ENCODE data around the gene DPYSL5.

DNA sequence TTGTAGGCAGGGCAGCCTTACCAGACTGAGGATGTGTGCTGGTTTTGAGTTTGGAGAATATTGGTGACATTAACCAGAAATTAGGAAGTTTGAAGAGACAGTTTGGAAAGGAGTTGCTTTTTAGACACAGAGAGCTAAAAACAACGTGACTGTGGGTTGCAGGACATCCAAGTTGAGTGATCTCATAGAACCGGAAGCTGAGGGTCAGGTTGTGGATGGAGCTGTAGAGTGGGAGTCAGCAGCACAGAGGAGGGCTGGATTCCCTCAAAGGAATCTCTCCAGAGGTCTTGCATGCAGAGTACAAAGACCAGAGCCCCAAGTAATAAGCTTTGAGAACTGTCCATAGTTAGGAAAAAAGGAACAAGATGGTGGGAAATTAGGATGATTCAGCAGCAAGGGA is 131.8 kb downstream of the DPYSL5 start:
- TF ChIP-seq, protein P1, sequence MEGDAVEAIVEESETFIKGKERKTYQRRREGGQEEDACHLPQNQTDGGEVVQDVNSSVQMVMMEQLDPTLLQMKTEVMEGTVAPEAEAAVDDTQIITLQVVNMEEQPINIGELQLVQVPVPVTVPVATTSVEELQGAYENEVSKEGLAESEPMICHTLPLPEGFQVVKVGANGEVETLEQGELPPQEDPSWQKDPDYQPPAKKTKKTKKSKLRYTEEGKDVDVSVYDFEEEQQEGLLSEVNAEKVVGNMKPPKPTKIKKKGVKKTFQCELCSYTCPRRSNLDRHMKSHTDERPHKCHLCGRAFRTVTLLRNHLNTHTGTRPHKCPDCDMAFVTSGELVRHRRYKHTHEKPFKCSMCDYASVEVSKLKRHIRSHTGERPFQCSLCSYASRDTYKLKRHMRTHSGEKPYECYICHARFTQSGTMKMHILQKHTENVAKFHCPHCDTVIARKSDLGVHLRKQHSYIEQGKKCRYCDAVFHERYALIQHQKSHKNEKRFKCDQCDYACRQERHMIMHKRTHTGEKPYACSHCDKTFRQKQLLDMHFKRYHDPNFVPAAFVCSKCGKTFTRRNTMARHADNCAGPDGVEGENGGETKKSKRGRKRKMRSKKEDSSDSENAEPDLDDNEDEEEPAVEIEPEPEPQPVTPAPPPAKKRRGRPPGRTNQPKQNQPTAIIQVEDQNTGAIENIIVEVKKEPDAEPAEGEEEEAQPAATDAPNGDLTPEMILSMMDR (IDR thresholded peaks at IDR 0.05; ENCODE audit: low read depth, low read length, missing input control) = no peak
- TF ChIP-seq, protein P2, sequence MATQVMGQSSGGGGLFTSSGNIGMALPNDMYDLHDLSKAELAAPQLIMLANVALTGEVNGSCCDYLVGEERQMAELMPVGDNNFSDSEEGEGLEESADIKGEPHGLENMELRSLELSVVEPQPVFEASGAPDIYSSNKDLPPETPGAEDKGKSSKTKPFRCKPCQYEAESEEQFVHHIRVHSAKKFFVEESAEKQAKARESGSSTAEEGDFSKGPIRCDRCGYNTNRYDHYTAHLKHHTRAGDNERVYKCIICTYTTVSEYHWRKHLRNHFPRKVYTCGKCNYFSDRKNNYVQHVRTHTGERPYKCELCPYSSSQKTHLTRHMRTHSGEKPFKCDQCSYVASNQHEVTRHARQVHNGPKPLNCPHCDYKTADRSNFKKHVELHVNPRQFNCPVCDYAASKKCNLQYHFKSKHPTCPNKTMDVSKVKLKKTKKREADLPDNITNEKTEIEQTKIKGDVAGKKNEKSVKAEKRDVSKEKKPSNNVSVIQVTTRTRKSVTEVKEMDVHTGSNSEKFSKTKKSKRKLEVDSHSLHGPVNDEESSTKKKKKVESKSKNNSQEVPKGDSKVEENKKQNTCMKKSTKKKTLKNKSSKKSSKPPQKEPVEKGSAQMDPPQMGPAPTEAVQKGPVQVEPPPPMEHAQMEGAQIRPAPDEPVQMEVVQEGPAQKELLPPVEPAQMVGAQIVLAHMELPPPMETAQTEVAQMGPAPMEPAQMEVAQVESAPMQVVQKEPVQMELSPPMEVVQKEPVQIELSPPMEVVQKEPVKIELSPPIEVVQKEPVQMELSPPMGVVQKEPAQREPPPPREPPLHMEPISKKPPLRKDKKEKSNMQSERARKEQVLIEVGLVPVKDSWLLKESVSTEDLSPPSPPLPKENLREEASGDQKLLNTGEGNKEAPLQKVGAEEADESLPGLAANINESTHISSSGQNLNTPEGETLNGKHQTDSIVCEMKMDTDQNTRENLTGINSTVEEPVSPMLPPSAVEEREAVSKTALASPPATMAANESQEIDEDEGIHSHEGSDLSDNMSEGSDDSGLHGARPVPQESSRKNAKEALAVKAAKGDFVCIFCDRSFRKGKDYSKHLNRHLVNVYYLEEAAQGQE (IDR thresholded peaks at IDR 0.05) = no peak
- no peak for TF ChIP-seq SP1 (IDR thresholded peaks at IDR 0.05)
- no peak for TF ChIP-seq ATF3 (IDR thresholded peaks at IDR 0.05)

Data from liver (tissue), 3 donors.